Measurements from ENCODE around the gene SBNO2.
"Not testable (repeated sequence)": the region's sequence is repeated elsewhere in the genome, so short reads cannot be mapped to it uniquely, and the experiment has no call there.

SBNO2 gene

GRCh38 chr19:1208830-1209229 is 34.8 kb upstream of the SBNO2 start:
- not testable (repeated sequence) for DNase-seq

- DNase-seq = no peak
Measured at GRCh38 chr19:1206864-1207450, 32.9 kb upstream of the SBNO2 start.

- no peak for DNase-seq
Measured at GRCh38 chr19:1206150-1206863, 32.2 kb upstream of the SBNO2 start.

- DNase-seq = peak; percentile 98
Measured at GRCh38 chr19:1205114-1206099, 31.3 kb upstream of the SBNO2 start, which contains the start of gene STK11. STK11 (plus strand) TSS chr19:1205778; CDS start chr19:1206914, 1,136 bp downstream.

- DNase-seq = not testable (repeated sequence)
Measured at GRCh38 chr19:1200614-1201013, 26.5 kb upstream of the SBNO2 start.

- no peak for DNase-seq
Measured at GRCh38 chr19:1199531-1199930, 25.5 kb upstream of the SBNO2 start.

GRCh38 chr19:1189419-1189818 is 15.4 kb upstream of the SBNO2 start:
- DNase-seq = peak; percentile 62

GRCh38 chr19:1183543-1184172 is 9.6 kb upstream of the SBNO2 start:
- DNase-seq = no peak

GRCh38 chr19:1182727-1183126 is 8.7 kb upstream of the SBNO2 start:
- no peak for DNase-seq

- no peak for DNase-seq
Measured at GRCh38 chr19:1182068-1182467, 8.0 kb upstream of the SBNO2 start.

- DNase-seq = no peak
Measured at GRCh38 chr19:1181606-1182005, 7.5 kb upstream of the SBNO2 start.

GRCh38 chr19:1177322-1178114 is 3.5 kb upstream of the SBNO2 start:
- DNase-seq = no peak

GRCh38 chr19:1173159-1173844 is 766 bp downstream of the SBNO2 start:
- DNase-seq = no peak

GRCh38 chr19:1172353-1173158 is 1.5 kb downstream of the SBNO2 start:
- DNase-seq = no peak

- no peak for DNase-seq
Measured at GRCh38 chr19:1171755-1172352, 2.2 kb downstream of the SBNO2 start.

GRCh38 chr19:1170938-1171754 is 2.9 kb downstream of the SBNO2 start:
- no peak for DNase-seq

- DNase-seq = no peak
Measured at GRCh38 chr19:1169921-1170885, 3.9 kb downstream of the SBNO2 start.

GRCh38 chr19:1169411-1169791 is 4.7 kb downstream of the SBNO2 start:
- no peak for DNase-seq
